Epidermal melanocyte (primary cell): ENCODE measurements around the gene ATP9B.
"Not testable (repeated sequence)": the region's sequence is repeated elsewhere in the genome, so short reads cannot be mapped to it uniquely, and the experiment has no call there.

Experiments
- DNase-seq: peaks from one replicate; pipeline ENCODE4 v3.0.0; 2011; ENCODE audit warnings: low spot score; ENCODE audit not compliant: insufficient read length

Gene ATP9B

DNA sequence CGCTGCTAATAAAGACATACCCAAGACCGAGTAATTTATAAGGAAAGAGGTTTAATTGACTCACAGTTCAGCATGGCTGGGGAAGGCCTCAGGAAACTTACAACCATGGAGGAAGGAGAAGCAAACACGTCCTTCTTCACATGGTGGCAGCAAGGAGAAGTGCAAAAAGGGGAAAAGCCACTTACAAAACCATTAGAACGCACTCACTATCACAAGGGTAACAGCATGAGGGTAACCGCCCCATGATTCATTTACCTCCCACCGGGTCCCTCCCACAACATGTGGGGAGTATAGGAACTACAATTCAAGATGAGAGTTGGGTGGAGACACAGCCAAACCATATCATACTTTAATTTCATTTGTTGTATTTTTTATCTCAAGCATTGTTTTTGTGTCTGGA is 67.5 kb downstream of the ATP9B start:
- DNase-seq, result no peak

DNA sequence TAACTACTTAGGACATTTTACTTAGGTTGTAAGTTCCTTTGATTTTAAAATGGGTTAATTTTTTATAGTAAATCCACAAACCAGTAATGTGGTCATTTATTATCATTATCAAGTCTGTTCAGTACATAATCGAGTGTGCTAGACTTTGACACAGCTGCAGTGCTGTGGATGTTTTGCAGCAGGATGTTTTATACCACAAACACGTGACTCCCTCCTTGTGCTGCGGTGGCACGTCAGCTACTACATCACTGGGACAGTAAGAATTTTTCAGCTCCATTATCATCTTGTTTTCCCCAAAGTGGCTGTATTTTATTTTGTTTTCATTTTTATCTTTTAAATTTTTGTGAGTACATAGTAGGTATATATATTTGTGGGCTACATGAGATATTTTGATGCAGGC is 70.0 kb downstream of the ATP9B start:
- no peak for DNase-seq

DNA sequence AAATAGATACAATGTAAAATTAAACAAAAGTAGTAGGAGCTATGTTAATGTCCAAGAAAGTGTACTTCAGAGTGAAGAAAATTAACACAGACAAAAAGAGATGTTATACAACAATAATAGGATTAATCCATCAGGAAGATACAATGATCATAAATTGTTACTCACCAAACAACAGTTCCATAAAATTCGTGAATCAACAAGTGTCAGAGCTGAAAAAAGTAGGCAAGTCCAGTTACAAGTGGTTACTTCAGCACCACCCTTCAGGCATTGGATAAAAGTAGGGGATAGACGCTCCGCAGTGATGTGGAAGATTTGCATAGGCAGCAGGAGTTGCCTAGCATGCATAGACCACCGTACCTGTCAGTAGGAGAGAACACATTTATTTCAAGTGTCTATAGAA is 77.8 kb downstream of the ATP9B start:
- DNase-seq, result no peak

DNA sequence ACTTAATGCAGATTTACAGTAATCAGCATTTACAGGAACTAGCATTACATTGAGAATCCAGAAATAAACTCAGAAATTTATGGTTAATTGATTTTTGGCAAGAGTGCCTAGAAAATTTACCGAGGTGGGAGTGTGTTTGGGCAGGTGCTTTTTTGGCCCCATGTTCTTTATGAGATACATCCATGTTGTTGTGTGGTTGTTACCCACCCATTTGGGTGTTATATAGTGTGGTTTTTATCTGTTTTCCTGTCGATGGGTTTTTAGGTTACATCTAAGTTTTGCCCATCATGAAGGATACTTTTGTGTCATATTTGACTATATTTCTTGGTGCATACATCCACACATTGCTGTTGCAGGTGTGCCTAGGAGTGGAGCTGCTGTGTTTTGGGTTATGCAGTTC is 82.0 kb downstream of the ATP9B start:
- DNase-seq, result no peak

DNA sequence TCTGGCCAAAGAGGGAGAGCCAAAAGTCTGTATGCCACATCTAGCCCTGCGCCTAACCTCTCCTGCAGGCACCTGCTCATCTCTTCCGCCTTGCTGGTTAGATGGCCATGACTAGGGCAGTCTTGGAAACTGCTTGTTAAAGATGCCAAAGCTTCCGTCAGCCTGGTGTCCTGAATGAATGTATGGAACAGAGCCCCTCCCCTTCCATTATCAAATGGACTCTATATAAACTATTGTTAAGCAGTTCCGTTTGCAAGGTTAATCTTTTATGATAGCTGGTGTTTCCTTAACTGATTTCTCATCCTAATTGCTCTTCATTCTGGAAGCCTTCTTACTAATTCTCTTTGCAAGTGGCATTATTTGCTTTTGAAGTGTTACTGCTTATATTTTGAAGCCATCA is 87.1 kb downstream of the ATP9B start:
- DNase-seq, result no peak

DNA sequence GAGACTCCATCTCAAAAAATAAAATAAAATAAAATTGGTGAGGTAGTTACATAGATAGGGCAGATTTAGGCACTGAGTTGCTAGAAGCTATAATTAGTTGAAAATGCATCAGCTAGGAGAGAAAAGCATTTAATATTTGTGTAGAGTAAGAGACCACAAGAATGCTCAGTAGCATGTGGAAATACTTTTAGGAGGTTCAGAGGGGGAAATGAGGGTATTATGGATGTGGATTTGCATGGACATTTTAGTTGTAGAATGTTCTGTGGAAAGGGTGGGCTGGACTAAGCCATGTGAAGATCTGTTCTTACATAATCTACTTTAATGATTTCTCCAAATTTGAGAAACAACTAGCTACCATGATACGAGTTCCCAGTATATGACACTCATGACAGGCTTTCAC is 95.5 kb downstream of the ATP9B start:
- DNase-seq, result no peak

DNA sequence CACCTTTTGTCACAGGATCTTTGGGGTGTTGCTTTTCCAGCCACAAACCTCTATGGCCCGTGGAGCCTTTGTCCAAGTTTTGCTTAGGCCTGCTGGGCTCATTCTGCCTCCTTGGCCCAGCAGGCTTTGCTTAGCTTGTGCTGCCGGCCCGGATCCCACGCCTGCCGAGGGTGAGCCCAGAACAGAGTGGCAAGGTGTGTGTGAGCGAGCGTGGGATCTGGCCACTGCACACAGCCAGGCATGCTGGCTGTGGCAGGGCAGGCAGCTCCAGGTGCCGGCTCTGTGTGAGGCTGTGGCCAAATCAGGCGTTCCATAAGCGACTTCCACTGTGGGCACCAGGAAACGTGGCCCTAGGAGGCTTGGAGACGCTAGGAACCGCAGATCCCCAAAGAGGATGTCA is 97.5 kb downstream of the ATP9B start:
- no peak for DNase-seq

DNA sequence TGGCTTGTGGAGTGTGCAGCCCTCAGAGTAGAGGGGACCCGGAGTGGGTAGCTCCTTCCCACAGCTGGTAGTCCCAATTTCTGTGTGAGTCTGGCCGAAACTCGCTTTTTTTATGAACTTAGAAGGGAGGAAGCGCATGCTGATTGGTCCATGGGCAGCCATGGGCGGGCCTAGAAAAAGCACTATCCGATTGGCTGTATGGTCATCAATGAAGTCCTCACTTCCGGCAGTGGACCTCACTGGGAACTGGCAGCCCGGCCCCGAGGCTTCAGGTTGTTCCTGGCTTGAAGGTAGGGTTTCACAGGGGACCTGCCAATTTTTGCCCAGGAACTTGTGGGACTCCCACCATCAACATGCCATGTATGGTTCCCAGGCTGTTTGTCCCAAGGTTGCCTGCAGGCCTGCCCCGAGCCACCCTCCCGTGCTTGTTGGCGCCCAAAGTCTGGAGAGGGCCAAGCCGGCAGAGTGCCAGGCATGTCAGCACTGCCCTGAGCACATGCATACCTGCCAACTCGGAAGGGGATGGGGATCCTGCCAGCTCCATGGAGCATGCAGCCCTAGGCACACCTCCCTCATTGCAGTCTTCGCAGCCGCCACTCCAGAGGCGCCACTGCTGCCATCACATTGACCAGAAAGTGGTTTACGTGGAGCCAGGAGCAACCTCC is 98.5 kb downstream of the ATP9B start:
- DNase-seq, result no peak

DNA sequence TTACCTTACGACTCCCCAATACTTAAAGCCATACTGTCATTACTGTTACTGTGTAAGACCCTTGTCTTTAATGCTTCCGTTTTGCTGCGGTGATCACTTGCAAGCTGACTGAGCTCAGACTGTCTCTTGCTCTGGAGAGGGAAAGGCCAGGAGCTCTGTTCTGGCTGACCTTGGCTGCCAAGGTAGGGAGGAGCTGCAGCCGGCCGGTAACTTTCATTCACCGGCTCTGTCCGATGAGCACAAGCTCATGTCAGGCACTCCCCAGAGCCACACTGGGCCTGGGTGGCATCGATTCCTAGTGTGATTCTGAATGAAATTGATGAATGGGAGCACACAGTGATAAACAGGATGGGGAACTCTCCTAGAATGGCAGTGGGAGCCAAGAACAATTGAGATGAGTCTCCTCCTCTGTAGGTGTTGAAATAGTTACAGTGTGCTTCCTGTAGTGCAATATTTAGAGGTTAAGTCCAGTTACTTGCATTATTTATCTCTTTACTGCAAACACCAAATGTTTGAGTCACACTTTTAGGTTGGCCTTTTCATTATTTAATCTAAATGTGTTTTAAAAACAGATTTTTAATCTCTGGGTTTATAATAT is 100.9 kb downstream of the ATP9B start:
- DNase-seq, result no peak

DNA sequence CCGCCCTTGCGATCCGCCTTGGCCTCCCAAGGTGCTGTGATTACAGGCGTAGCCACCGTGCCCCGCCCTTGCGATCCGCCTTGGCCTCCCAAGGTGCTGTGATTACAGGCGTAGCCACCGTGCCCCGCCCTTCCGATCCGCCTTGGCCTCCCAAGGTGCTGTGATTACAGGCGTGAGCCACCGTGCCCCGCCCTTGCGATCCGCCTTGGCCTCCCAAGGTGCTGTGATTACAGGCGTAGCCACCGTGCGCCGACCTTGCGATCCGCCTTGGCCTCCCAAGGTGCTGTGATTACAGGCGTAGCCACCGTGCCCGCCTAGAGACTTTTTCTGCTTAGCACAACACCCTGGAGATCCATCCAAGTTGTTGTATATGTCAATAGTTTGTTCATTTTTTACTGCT is 103.1 kb downstream of the ATP9B start:
- DNase-seq, result not testable (repeated sequence)

DNA sequence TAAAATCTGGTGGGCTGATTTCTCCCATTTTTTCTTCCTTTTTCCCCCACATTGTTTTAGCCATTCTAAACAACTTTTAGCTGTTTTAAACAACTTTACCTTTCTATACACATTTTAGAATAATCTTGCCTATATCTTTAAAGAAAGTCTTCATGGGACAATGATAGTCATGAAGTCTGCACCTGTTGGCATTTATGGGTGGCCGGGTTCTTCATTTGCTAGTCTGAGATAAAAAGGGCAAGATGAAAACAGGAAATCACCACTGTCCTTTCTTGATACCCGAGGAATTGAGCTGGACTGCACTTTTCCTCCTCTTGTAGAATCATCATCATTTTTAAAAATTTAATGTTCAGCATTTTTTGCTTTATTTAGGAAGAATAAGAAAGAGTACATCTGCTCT is 104.5 kb downstream of the ATP9B start:
- DNase-seq, result no peak

DNA sequence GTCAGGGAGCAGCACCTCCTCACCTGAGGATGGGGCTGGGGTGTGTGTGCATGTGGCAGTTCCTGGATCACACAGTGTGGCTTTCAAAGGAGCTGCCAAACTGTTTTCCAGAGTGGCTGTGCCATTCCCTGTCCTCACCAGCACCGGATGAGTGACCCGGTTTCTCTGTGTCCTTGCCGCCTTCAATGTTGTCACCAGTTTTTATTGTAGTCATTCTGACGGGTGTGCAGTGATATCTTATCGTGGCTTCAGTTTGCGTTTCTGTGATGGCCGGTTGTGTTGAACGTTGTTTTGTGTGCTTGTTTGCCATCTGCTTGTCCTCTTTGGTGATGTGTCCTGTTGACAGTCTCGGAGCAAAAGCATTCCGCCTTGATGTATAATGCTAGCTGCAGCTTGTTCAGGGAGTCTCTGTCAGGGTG is 108.9 kb downstream of the ATP9B start:
- DNase-seq, result no peak

DNA sequence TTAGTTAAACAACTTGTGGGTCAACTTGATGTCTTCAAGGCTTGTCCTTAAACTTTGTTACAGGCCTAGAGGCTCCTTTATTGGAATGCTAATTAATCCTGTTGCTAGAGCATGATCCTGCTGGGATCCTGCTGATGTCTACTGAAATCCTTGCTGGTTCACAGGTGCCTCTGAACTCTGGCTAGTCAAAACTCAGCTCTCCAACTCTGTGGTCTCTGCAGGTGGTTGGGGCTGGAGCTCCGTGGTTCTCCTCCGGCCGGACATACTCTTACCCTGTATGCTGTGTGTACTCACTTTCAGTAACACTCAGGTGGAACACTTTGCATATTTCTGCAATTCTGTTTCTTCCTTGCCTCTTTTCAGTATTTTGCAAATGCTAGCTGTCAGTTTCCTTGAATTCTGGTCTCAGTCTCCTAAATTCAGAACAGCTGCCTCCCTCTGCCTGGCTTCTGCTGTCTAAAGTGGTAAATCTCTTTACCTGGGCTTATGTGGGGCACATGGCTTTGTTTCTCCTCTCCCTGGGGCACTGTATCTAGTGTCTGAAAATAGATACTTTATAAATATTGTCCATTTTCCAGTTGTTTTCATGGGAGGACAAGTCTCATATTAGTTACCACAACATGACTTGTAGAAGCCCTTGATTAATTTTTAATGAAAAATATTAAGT is 113.0 kb downstream of the ATP9B start:
- no peak for DNase-seq

DNA sequence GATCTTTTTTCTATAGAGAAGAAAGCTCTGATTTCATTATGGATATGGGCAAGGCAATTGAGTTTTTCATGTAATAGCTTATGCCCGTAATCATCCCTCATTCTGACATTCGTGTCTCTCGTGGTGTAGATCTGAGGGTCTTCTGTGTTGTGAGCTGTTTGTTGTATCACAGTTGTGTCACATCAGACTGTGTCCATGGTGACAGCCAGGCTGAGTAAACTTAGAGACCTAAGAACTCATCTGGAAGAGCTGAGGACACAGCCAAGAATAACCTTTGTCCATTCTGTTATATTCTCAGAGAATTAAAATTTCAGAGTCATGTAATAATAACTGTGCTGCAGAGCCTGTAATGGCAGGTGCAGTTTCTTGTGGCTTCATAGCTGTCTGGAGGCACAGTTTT is 116.5 kb downstream of the ATP9B start:
- DNase-seq, result no peak

DNA sequence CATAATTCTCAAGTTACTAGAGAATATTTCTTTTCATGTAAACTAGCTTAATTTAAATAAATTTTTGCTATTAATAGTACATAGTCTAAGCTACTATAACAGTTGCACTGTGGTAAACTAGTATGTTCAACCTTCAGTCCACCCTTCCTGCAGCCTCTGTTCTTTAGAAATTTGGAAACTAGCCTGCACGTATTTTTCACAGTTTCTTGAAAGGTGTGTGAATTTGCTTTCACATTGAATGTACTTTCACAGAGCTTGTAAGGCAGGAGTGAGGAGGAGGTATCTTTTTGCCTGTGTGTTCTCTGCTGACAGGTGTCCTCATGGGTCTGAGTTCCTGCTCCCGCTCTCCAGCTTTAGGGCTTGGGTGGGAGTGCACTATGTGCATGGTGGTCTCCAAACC is 117.5 kb downstream of the ATP9B start:
- DNase-seq, result no peak

DNA sequence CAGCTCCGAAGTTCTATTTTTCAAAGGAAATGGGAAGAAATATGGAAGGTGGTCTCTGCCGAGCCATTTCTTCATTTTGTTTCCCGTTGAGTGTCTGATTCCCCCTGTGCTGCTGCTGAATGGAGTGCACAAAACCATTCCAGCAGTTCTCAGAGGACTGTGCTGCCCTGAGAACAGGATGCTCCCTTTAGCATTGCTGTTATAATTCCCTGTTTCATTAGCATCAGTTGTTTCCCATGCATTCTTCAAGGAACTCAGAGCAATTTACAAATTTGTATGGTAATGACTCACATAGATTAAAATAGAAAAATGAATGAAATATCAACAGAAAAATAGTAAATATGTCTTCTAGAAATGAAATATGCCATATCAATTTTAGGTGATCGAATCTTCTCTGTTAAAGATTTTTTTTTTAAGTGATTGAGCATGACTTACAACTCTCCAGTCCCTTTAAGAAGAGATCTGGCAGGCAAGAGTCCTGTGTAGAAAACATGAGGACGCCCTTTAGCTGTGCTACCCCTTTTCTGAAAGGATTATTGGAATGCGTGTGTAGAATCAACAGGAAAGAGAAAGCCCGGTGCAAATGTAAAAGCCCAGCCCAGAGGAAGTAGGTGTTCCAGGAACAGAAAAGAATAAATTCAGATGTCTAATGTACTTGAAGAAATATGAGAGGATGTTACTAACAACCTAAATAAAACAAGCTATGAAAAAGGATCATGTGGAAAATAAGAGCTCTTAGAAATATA is 118.5 kb downstream of the ATP9B start:
- no peak for DNase-seq

DNA sequence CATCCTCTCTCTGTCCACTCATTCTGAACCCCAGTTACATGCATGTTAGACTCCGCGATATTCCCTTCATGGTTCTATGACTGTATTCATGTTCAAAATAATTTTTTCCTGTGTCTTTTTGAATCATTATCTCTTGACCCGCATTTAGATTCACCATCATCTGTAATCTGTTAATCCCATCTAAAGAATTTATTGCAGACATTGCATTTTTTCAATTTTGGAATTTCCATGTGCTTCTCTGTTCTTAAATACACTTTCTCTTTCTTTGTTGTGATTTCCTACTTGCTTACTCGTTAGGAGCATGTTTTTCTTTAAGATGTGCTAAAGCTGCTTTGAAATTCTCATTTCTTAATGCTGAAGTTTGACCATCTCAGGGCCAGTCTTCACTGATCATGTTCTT is 122.2 kb downstream of the ATP9B start:
- DNase-seq, result no peak

DNA sequence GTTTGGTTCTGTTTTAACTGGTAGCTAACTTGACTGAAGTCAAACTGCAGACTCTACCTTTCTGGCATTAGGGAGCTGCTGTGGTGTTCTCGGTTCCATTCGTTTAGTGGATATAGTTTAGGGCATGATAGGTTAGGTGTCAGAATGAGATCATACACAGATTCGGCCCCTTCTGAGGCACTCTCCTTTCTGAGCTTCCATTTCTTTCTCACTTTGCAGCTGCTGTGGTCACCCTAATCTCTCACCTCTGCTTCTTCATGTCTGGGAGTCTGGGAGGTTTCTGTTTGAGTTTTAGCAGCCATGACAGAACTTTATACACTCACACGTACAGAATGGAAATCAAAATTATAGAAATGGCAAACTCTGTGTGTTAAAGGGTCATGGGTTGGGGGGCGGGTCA is 122.8 kb downstream of the ATP9B start:
- DNase-seq, result no peak

DNA sequence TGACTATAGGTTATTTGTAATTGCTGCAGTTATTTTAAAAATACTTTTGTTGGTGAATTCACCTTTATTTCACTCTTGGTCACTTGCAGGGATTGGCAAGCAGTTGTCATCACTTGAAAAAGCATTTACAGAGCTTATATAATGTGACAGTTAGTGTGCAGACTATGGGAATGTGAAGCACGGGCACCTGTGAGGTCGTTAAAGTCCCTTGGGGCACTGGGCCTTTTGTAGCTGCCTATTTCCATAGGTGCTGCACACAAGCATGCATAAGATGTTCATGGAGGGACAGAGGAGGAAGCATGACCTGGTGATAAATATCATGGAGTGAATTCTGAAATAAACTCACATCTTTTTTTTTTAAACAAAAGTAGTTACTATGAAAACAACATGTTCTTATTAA is 124.6 kb downstream of the ATP9B start:
- DNase-seq, result no peak

DNA sequence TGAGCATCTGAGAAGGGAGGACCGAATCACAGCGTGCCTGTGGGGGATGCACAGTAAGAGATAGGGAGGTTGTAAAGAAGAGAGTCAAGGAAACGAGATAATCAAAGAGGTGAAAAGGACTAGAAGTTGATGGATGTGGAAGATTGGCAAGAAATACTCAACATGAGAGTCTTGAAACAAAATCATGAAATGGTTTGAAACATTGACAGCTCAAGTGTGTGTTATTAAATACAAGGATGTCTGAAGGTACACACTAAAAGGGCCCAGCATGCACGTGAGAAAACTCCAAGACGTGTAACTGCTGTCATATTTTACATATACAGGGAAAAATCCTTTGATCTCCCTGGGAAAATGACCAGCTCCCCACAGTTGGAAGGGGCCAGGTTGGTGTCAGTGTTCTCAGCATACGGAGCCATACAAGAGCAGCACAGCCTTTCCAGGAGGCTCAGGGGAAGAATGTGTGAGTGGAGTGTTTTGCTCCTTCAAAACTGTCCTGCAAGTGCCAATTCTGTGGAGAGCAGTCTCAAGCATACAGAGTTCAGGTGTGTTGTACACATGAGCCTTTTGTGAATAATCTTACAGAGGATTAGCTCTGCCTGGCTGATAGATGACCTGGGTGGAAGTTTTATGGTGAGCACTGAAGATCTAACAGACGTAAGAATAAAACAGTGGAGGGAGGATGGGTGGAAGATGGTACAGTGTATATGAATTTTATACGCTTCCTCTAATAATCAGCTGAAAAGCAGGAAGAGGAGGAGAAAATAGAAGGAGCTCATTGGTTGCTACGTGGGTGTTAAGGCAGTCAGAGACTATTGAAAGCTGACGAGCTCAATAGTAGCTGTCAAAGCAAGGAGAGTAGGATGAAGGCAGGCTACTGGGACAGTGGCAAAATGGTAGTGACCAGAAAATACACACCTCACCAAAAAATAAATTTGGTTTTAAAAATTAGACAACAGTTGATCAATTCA is 126.8 kb downstream of the ATP9B start:
- no peak for DNase-seq

DNA sequence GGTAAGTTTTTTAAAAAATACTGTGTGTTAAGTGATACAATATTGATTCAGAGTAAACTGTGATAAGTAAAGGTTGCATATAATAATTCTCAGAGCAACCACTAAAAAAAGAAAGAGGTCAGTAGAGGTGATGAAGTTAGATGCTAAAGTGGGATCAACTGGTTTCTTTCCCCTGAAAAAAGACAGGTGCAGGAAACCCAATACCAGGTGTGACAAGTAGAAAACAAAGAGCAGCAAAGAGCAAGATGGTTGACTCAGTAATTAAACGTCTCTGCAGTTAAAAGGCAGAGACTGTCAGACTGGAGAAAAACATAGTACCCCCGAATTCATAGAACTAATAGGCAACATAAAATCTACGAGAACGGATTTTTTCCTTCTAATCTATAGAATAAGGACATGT is 128.3 kb downstream of the ATP9B start:
- no peak for DNase-seq
